IgD-negative memory B cell (primary cell): ENCODE results near the gene SETD4. TPM values are rescaled to one million over a fixed set of nuclear protein-coding genes. Genes with fewer than 3 reads are reported as not detected.
A peak's percentile ranks its signal among the peaks of the same experiment; 100 is the strongest.

Source experiments
- H3K27ac Mint-ChIP-seq, 3 donors: one replicate each; pipeline ENCODE4 v1.8.0; 2020 to 2022; ENCODE audit warnings: mild to moderate bottlenecking in 3 of 3, mixed read lengths in 3 of 3, moderate library complexity in 1 of 3
- H3K27me3 Mint-ChIP-seq: one replicate; pipeline ENCODE4 v1.8.0; 2021; ENCODE audit warnings: mixed read lengths
- H3K36me3 Mint-ChIP-seq: one replicate; pipeline ENCODE4 v1.8.0; 2020; ENCODE audit warnings: mild to moderate bottlenecking, mixed read lengths
- H3K4me1 Mint-ChIP-seq, 3 donors: one replicate each; pipeline ENCODE4 v1.8.0; 2020 to 2022; ENCODE audit warnings: mixed read lengths in 3 of 3, mild to moderate bottlenecking in 1 of 3
- H3K4me3 Mint-ChIP-seq, 4 donors: one replicate each; pipeline ENCODE4 v1.8.0; 2020 to 2022; ENCODE audit warnings: mild to moderate bottlenecking in 4 of 4, mixed read lengths in 4 of 4, moderate library complexity in 3 of 4
- H3K9me3 Mint-ChIP-seq, 3 donors: one replicate each; pipeline ENCODE4 v1.8.0; 2020 to 2021; ENCODE audit warnings: mixed read lengths in 3 of 3, mild to moderate bottlenecking in 1 of 3
- polyA plus RNA-seq: library from polyadenylated mRNA; unstranded; fragments of 300-500 nt; fragmentation: Illumina TruSeq; gene quantifications from one replicate; pipeline ENCODE4 v1.2.3, GENCODE V29; 2021

The SETD4 gene
- polyA plus RNA-seq, 1 donor from 2014 or later: 13.6 TPM

DNA sequence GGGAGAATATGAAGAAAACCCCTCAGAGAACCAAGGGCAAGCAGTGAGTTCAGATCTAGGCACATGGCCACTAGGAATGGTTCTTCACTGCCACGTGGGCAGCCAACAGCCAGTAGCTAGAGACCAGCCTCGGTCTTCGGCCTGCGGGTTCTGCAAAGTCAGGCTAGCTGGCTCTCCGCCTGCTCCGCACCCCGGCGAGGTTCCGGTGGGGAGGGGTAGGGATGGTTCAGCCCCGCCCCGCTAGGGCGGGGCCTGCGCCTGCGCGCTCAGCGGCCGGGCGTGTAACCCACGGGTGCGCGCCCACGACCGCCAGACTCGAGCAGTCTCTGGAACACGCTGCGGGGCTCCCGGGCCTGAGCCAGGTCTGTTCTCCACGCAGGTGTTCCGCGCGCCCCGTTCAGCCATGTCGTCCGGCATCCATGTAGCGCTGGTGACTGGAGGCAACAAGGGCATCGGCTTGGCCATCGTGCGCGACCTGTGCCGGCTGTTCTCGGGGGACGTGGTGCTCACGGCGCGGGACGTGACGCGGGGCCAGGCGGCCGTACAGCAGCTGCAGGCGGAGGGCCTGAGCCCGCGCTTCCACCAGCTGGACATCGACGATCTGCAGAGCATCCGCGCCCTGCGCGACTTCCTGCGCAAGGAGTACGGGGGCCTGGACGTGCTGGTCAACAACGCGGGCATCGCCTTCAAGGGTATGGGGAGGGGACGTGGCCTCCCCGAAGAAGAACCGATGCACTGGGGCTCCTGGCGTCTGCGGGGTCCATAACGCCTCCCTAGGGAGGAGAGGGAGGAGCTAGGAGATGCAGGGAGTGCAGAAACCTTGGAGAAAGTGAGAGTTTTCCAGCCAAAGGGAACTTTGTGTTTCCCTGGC lies 9.6 kb upstream of the SETD4 start, which contains the start of gene CBR1:
TSS of gene CBR1 (plus strand) at position 312 of the 871 bp plus-strand sequence. CDS start at position 404, 92 bp downstream.
- Mint-ChIP-seq H3K27me3 (no peaks in the 10 kb centered on the region), H3K4me3 (peak within 1 kb of the TSS; percentile 79 to 92 (median 90)), H3K9me3 (peaks cover 2 to 7% (median 4%) of the 10 kb centered on the region in 3 donors), H3K36me3 (no peaks in the 10 kb centered on the region), H3K4me1 (peaks cover 13 to 30% (median 25%) of the 10 kb centered on the region in 3 donors), H3K27ac (peak within 1 kb of the TSS; percentile 27 to 73 (median 48))

DNA sequence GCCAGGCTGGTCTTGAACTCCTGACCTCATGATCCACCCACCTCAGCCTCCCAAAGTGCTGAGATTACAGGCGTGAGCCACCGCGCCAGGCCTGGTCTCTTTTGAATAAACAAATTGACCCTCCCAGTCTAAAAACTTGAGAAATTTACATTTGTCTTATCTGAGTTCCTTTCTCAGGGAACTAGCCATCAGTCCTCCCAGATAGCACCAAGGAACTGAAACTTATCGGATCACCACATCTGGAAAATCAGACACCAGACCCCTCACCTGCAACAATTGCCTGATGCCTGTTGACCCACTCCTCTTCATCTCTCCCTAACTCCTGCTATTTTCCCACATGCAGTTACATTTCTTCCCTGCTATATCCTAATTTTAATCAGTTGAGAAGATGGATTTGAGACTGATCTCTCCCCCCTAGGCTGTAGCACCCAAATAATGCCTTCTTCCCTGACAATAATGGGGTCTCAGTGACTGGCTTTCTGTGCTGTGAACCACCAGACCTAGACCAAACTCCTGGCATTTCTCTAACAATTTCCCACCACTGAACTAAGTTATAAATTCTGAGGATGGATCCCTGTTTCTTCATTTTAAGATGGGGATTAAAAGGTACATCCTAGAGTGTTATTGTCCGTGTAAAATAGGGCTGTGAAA lies 8.5 kb upstream of the SETD4 start:
- Mint-ChIP-seq H3K4me3 (peak overlapping the region in 2 of 4 donors; percentile 79 to 89), H3K4me1 (peaks cover 13 to 30% (median 25%) of the 10 kb centered on the region in 3 donors), H3K27me3 (peaks cover under 1% of the 10 kb centered on the region), H3K27ac (peak overlapping the region in 2 of 3 donors; percentile 14 to 73), H3K36me3 (no peaks in the 10 kb centered on the region), H3K9me3 (peaks cover 2 to 7% (median 4%) of the 10 kb centered on the region in 3 donors)

DNA sequence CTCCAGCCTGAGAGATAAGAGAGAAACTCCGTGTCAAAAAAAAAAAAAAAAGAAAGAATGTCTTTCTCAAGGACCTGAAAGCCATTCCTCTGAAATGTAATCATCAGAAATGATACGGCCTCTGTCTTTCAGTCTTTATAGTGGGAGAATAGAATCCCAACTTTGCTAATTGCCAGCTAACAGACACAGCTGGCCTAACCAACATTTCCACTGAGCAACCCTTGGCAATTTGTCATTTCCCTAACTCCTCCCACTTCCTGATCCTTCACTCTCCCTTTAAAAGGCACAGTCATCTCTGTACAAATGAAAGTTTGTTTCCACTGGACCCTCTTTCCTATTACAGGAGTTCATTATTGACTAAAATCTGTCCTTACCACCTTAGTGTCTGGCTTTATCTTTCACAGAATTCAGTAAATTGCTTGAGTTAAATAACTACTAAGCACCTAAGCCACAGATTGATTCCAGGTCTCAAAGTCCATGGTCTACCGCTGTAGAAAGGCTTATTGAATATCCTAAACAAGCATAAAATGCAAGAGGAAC lies 5.2 kb upstream of the SETD4 start:
- Mint-ChIP-seq H3K27me3 (peaks cover 2% of the 10 kb centered on the region), H3K4me1 (peaks cover 2 to 15% (median 10%) of the 10 kb centered on the region in 3 donors), H3K9me3 (peaks cover 2 to 7% (median 4%) of the 10 kb centered on the region in 3 donors), H3K27ac (peak overlapping the region in 1 of 3 donors; percentile 4), H3K4me3 (no peak overlapping the region), H3K36me3 (peaks cover 2% of the 10 kb centered on the region)

DNA sequence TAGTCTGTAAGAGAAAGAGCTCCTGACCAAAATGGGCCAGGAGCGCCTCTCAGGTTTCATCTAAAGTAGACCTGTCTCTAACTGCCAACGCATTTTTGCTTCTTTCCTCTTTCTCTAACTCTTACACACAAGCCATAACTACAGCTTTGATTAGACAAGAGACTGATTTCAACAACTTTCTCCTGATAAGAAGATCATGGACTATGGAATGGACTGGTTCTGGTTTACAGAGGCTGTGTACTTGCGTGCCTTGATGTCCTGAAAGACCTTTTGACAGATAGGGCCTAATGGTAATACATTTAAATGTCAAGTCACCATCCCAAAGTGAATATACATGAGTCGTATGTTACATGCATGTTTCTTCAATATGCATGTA lies 3.7 kb upstream of the SETD4 start:
- Mint-ChIP-seq H3K4me1 (peaks cover 2 to 6% (median 2%) of the 10 kb centered on the region in 3 donors), H3K27ac (peak overlapping the region in 2 of 3 donors; percentile 8 to 71), H3K36me3 (peaks cover 5% of the 10 kb centered on the region), H3K4me3 (peak overlapping the region in 1 of 4 donors; percentile 95), H3K9me3 (peaks cover 2 to 4% (median 4%) of the 10 kb centered on the region in 3 donors), H3K27me3 (peaks cover 2% of the 10 kb centered on the region)

- Mint-ChIP-seq H3K36me3 (peaks cover 5% of the 10 kb centered on the region), H3K27me3 (peaks cover 2% of the 10 kb centered on the region), H3K9me3 (peaks cover 0 to 2% (median 0%) of the 10 kb centered on the region in 3 donors), H3K27ac (peak overlapping the region in 2 of 3 donors; percentile 8 to 73), H3K4me1 (peaks cover 2 to 5% (median 2%) of the 10 kb centered on the region in 3 donors), H3K4me3 (peak overlapping the region in 2 of 4 donors; percentile 41 to 95)
Measured at GRCh38 chr21:36063375-36064084, 3.2 kb upstream of the SETD4 start.

DNA sequence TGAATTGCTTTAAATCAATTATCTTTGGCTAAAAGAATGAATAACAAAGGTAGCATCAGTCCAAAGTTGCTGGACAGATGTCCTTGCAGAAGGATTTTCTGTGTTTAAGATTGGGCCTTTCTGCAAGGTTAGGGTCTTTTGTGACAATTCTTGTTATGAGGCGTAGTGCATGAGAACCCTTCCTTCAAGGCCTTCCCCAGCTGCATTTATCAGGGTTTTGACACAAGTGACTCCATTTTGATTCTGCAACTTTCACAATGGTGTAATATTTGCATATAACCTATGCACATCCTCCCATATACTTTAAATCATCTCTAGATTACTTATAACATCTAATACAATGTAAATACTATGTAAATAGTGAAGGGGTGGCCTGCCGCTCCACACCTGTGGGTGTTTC lies 1.1 kb upstream of the SETD4 start:
- peaks cover 5 to 12% (median 6%) of the 10 kb centered on the region in 3 donors for H3K4me1 Mint-ChIP-seq
- peak overlapping the region in 3 of 4 donors; percentile 2 to 95 (median 47) for H3K4me3 Mint-ChIP-seq
- H3K27ac Mint-ChIP-seq: peak overlapping the region in 1 of 3 donors; percentile 66
- peaks cover 2% of the 10 kb centered on the region for H3K27me3 Mint-ChIP-seq
- peaks cover 12% of the 10 kb centered on the region for H3K36me3 Mint-ChIP-seq
- H3K9me3 Mint-ChIP-seq: no peaks in the 10 kb centered on the region

DNA sequence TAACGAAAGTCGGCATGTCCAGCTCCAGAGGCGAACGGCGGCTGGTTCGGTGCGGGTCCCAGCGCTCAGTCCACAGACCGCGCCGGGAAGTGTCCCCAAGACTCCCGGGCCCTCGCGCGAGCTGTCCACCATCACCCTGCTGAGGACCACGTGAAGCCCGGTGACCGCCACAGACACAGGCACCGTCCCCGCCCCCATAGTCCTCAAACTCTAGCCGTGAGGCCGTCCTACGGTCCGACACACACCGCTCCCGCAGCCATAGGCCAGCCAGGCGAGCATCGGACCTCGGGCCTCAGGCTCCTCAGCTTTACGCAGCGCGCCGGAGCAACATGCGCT lies 535 bp downstream of the SETD4 start:
- Mint-ChIP-seq H3K4me1 (peaks cover 6 to 12% (median 7%) of the 10 kb centered on the region in 3 donors), H3K27me3 (peaks cover 2% of the 10 kb centered on the region), H3K9me3 (no peaks in the 10 kb centered on the region), H3K27ac (peak overlapping the region; percentile 94 to 99 (median 98)), H3K4me3 (peak overlapping the region; percentile 94 to 99 (median 97)), H3K36me3 (peaks cover 12% of the 10 kb centered on the region)

- Mint-ChIP-seq H3K36me3 (peaks cover 11% of the 10 kb centered on the region), H3K27ac (no peak overlapping the region)
Measured at GRCh38 chr21:36055551-36055950, 4.8 kb downstream of the SETD4 start.

DNA sequence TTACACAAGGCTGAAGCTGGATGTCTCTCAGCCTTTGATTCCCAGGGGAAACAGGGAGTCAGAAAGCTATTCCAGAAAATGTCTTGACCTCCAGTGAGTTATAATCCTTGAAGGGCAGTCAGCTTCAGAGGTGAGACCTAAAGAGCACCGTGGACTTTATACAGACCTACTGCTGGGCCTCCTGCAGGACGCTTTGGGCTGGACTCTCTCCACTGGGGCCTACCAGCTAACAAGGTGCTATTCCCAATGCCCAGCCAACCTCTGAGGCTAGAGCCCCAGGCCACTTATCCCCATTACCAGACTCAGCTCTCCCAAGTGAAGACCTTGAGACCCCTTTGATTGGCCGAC lies 6.6 kb downstream of the SETD4 start:
- Mint-ChIP-seq H3K27ac (no peak overlapping the region), H3K4me3 (peak overlapping the region in 1 of 4 donors; percentile 35), H3K36me3 (peaks cover 18% of the 10 kb centered on the region)

More at GRCh38 chr21:36055551-36055950, 4.8 kb downstream of the SETD4 start:
- Mint-ChIP-seq H3K4me3 (peak overlapping the region in 1 of 4 donors; percentile 68), H3K4me1 (peaks cover 6 to 7% (median 7%) of the 10 kb centered on the region in 3 donors), H3K9me3 (no peaks in the 10 kb centered on the region), H3K27me3 (no peaks in the 10 kb centered on the region)

DNA sequence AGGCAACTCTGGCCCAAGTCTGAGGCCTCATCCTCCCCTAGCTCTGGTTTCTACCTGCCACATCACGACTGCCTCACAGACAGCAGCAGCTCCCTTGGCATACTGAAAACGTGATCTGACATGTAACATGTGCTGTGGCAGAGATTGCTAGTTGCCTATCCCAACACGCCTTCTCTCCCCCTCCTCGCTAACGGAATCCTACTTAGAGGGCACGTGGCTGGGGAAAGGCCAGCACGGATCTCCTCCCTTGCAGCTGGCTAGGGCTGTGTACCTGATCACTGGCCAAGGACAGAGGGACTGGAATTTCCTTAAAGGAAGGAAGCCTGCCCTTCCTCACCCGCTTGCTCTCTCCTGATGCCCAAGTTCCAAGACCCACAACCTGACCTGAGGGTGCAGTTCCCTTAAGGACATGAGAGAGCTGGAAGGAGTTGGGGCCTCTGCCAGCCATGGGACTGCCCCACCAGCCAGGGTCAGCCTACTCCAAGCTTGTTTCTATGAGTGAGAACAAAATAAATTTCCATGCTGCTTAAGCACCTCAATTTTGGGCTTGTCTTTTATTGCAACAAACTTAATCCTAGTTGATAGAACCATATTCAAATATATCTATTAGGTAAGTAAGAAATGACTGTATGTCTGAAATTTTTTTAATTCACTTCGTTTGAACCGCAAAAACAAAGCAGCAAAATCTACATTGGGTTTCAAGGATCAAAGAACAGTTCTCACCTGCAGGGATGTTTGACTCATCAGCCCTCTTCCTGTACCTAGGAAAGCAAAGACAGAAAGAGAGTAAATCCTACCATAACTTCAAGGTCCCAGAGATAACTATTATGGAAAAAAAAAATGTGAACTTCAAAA lies 7.2 kb downstream of the SETD4 start:
- Mint-ChIP-seq H3K9me3 (no peaks in the 10 kb centered on the region), H3K36me3 (peaks cover 17% of the 10 kb centered on the region), H3K27me3 (no peaks in the 10 kb centered on the region), H3K4me1 (peaks cover 1 to 6% (median 5%) of the 10 kb centered on the region in 3 donors), H3K27ac (no peak overlapping the region), H3K4me3 (peak overlapping the region in 1 of 4 donors; percentile 35)

More for the DNA sequence above, 6.6 kb downstream of the SETD4 start:
- H3K9me3 Mint-ChIP-seq: no peaks in the 10 kb centered on the region
- no peaks in the 10 kb centered on the region for H3K27me3 Mint-ChIP-seq
- H3K4me1 Mint-ChIP-seq: peaks cover 4 to 7% (median 5%) of the 10 kb centered on the region in 3 donors

- Mint-ChIP-seq H3K4me1 (no peaks in the 10 kb centered on the region), H3K27me3 (no peaks in the 10 kb centered on the region), H3K27ac (no peak overlapping the region), H3K4me3 (no peak overlapping the region), H3K9me3 (no peaks in the 10 kb centered on the region), H3K36me3 (peaks cover 19% of the 10 kb centered on the region)
Measured at GRCh38 chr21:36048357-36048756, 12.0 kb downstream of the SETD4 start.

DNA sequence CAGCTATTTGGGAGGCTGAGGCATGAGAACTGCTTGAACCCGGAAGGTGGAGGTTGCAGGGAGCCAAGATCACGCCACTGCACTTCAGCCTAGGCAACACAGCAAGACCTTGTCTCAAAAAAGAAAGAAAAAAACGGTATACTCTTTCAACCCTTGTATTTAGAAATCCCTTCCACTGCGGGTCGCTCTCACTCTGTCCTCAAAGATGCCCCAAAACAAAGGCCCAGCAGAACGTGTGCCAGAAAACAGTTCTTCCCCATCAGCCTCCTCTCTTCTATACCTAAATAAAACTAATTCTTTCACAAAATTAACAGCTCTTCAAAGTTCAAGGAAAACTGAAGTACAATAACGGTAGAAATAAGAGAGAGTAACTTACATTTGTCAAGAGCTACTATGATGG lies 13.2 kb downstream of the SETD4 start:
- Mint-ChIP-seq H3K4me3 (no peak overlapping the region), H3K27me3 (no peaks in the 10 kb centered on the region), H3K36me3 (peaks cover 19% of the 10 kb centered on the region), H3K4me1 (no peaks in the 10 kb centered on the region), H3K9me3 (no peaks in the 10 kb centered on the region), H3K27ac (no peak overlapping the region)

DNA sequence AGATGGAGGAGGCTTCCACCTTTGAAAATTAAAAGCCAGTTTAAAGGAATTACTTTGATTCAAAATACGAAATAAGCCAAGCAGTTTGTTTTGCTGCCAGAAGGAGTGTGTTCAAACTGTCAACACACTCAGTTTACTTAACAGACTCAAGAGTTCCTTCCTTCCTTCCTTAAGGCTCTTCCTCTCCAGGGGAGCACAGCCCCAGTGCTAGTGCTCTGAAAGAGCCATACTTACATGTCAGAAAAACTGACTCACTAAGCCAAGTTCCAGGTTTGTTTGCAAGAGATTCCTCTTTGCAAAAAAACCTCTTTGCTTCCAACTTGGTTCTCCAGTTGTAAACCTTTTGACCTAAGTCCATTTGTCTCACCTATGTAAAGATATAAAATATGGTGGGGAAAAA lies 14.3 kb downstream of the SETD4 start:
- Mint-ChIP-seq H3K9me3 (no peaks in the 10 kb centered on the region), H3K4me3 (no peak overlapping the region), H3K27ac (no peak overlapping the region), H3K27me3 (no peaks in the 10 kb centered on the region), H3K4me1 (no peaks in the 10 kb centered on the region), H3K36me3 (peaks cover 19% of the 10 kb centered on the region)

DNA sequence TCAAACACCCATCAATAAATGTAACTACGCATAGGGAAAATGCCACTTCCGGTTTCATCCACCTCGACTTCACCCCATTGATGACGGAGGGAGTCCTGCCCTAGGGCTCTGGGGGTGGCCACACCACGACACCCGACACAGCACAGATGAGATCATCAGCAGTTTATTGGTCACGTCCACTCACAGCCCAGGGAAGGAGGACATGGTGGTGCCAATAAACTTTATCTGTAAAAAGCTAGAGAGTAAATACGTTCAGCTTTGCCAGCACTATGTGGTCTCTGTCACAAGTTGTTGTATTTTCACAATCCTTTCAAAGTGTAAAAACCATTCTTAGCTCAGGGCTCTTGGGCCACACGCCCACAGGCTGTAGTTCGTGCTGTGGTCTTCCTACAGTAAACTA lies 16.3 kb downstream of the SETD4 start:
- Mint-ChIP-seq H3K4me3 (no peak overlapping the region), H3K9me3 (no peaks in the 10 kb centered on the region), H3K36me3 (peaks cover 10% of the 10 kb centered on the region), H3K27ac (peak overlapping the region in 1 of 3 donors; percentile 53), H3K4me1 (no peaks in the 10 kb centered on the region), H3K27me3 (no peaks in the 10 kb centered on the region)
